Keratinocyte (primary cell): ENCODE results near the gene STX18. TPM values are rescaled to one million over a fixed set of nuclear protein-coding genes. Genes with fewer than 3 reads are reported as not detected.
A peak's percentile ranks its signal among the peaks of the same experiment; 100 is the strongest.

ENCODE experiments used
- DNase-seq: peaks from one replicate; pipeline ENCODE4 v3.0.0-alpha.2; 2011; ENCODE audit warnings: low read depth, missing footprints, low spot score
- FAIRE-seq: peaks from 2 replicates; lab custom pipeline; 2011; peaks lifted over from hg19 to GRCh38; lab: Jason Lieb, UNC
- H2AFZ ChIP-seq: 2 replicates; pipeline ENCODE4 v1.6.0; 2012; ENCODE audit warnings: low read length, control low read depth, inconsistent platforms; ENCODE audit not compliant: control insufficient read depth
- H3K27ac ChIP-seq: 2 replicates; pipeline ENCODE4 v1.5.1; 2011; ENCODE audit warnings: low read length; ENCODE audit not compliant: control insufficient read depth, insufficient read depth
- H3K27me3 ChIP-seq: 3 replicates; pipeline ENCODE4 v1.6.0; 2011; ENCODE audit warnings: low read length; ENCODE audit not compliant: control insufficient read depth, insufficient read depth; ENCODE audit errors: extremely low read depth
- H3K36me3 ChIP-seq, 2 experiments: 2 replicates in 1 of 2; 3 replicates in 1 of 2; pipeline ENCODE4 v1.5.1; 2011; ENCODE audit warnings: low read length in 2 of 2, mild to moderate bottlenecking in 1 of 2; ENCODE audit not compliant: control insufficient read depth in 2 of 2, insufficient read depth in 2 of 2; ENCODE audit errors: extremely low read depth in 1 of 2
- H3K4me1 ChIP-seq: 3 replicates; pipeline ENCODE4 v1.5.1; 2011; ENCODE audit warnings: low read length; ENCODE audit not compliant: control insufficient read depth, insufficient read depth; ENCODE audit errors: extremely low read depth
- H3K4me2 ChIP-seq: 3 replicates; pipeline ENCODE4 v1.6.0; 2011; ENCODE audit warnings: low read depth, low read length; ENCODE audit not compliant: control insufficient read depth, insufficient read depth; ENCODE audit errors: extremely low read depth
- H3K4me3 ChIP-seq, 3 experiments: fragments of 200-600 bp in 1 of 3; sonication (generic) in 1 of 3; 2 replicates in 2 of 3; 3 replicates in 1 of 3; pipeline ENCODE4 v1.5.1; 2011 to 2016; ENCODE audit warnings: low read length in 3 of 3, mild to moderate bottlenecking in 3 of 3, control low read depth in 2 of 3, inconsistent platforms in 1 of 3, low read depth in 1 of 3, mixed read lengths in 1 of 3, mixed run types in 1 of 3, moderate library complexity in 1 of 3; ENCODE audit not compliant: control insufficient read depth in 2 of 3, insufficient read depth in 2 of 3; ENCODE audit errors: extremely low read depth in 1 of 3
- H3K79me2 ChIP-seq: 2 replicates; pipeline ENCODE4 v1.6.0; 2012; ENCODE audit warnings: low read length; ENCODE audit not compliant: control insufficient read depth, insufficient read depth
- H3K9ac ChIP-seq: 3 replicates; pipeline ENCODE4 v1.6.0; 2011; ENCODE audit warnings: low read length; ENCODE audit not compliant: control insufficient read depth, insufficient read depth; ENCODE audit errors: extremely low read depth
- H3K9me1 ChIP-seq: 3 replicates; pipeline ENCODE4 v1.6.0; 2011; ENCODE audit warnings: low read length; ENCODE audit not compliant: control insufficient read depth, insufficient read depth; ENCODE audit errors: extremely low read depth
- H3K9me3 ChIP-seq: 2 replicates; pipeline ENCODE4 v1.5.1; 2012; ENCODE audit warnings: low read depth, low read length; ENCODE audit not compliant: control insufficient read depth
- H4K20me1 ChIP-seq: 3 replicates; pipeline ENCODE4 v1.6.0; 2011; ENCODE audit warnings: low read length; ENCODE audit not compliant: control insufficient read depth, insufficient read depth; ENCODE audit errors: extremely low read depth
- CTCF ChIP-seq, 3 experiments: IDR thresholded peaks in 1 of 3; conservative IDR thresholded peaks in 1 of 3; optimal IDR thresholded peaks in 1 of 3; 2 replicates in 2 of 3; 3 replicates in 1 of 3; pipeline versions ENCODE3 to v1.5.1; 2011; ENCODE audit warnings: low read length in 3 of 3, mild to moderate bottlenecking in 3 of 3, moderate library complexity in 2 of 3, control low read depth in 1 of 3, inconsistent platforms in 1 of 3; ENCODE audit not compliant: insufficient read depth in 2 of 3; ENCODE audit errors: extremely low read depth in 1 of 3
- EZH2 ChIP-seq: IDR thresholded peaks from one replicate; pipeline ENCODE4 v1.6.1; 2012; ENCODE audit warnings: inconsistent platforms, mild to moderate bottlenecking, low read length, moderate library complexity
- dilution Hi-C: fragments of 300-500 bp; cut with MboI; formaldehyde crosslinking; loops from one replicate; pipeline ENCODE4 v1.7.0; 2020; ENCODE audit warnings: low sequenced_read_pairs; ENCODE audit not compliant: extremely low pct_ligation_motif_present
- polyA minus RNA-seq, 3 experiments: library from RNA; depleted of rRNA, polyadenylated mRNA; stranded (reverse); fragments of >200 nt; gene quantifications; 1 replicate in 1 of 3; 2 replicates in 1 of 3; 3 replicates in 1 of 3; pipeline ENCODE4 v1.2.3, GENCODE V29; 2011
- polyA plus RNA-seq, 5 experiments: library from polyadenylated mRNA; depleted of rRNA in 3 of 5; stranded (reverse) in 3 of 5; stranded (forward) in 1 of 5; unstranded in 1 of 5; fragments of >200 nt; gene quantifications; 1 replicate in 1 of 5; 2 replicates in 3 of 5; 3 replicates in 1 of 5; pipeline versions ENCODE4 v1.2.1 to v1.2.3, GENCODE V29; 2011 to 2012; ENCODE audit warnings: missing spikeins in 2 of 5, low read depth in 1 of 5, low replicate concordance in 1 of 5

STX18 gene
- 16.6 to 21.6 TPM (median 18.1 TPM) in 3 replicates for polyA plus RNA-seq
- polyA plus RNA-seq (2011; ENCODE audit: low read depth): 47.9 TPM
- polyA plus RNA-seq (2011; cell fraction: cytosol; rRNA removed): 13.9 and 28.3 TPM in 2 replicates
- 20.8 and 27.1 TPM in 2 replicates for polyA plus RNA-seq (2011; cell fraction: nucleus; rRNA removed)
- polyA plus RNA-seq (2012; ENCODE audit: low replicate concordance): 16.4 and 21.2 TPM in 2 replicates
- 10.5 to 17.1 TPM (median 16.3 TPM) in 3 replicates for polyA minus RNA-seq
- 5.0 TPM for polyA minus RNA-seq (2011; cell fraction: cytosol; rRNA and poly(A)+ RNA removed)
- 9.4 and 18.2 TPM in 2 replicates for polyA minus RNA-seq (2011; cell fraction: nucleus; rRNA and poly(A)+ RNA removed)

DNA sequence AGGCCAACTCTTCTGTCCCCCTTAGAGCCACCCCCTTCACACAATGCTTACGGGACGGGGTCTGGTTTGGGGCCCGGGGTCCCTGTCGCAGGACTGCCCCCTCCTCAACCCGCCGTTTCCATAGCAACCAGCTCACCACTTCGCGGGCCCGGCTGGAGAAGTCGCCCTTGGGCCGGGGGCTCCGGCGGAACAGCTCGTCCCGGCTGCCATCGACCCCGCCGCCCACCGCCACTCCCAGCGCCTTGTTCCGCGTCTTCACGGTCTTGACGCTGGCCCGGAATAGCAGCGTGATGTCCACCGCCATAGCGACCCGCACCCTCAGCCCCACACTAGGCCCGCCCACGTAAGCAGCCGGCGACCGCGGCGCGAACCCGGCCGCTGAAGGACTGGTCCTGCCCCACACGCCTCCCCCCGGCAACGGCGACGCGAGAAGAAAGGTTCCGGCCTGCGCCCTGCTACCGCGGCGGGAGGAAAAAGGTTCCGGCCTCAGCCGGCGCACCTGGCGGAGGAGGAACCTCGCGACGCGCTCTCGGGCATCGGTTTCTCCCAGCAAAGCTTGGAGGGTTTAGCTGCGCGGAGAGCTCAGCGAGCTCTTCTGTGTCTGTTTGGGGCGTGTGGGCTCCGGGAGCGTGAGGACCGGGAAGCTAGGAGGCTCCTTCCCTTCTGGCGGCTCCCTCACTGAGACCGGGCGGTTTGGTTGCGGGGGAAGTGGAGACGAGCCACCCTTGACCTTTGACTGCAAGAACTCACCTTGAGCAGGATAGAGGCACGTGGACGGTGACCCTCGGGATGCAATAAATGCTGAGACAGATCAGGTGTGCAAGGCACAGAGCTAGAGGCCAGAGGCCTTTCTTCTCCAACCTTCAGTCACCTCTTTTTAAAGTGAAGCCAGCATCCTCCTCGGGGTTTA, at the start of gene STX18:
Gene STX18, minus strand, starts transcription at position 388 of the 910 bp plus-strand sequence. Its CDS starts 84 bp downstream, at position 304.
- TF ChIP-seq CTCF (optimal IDR thresholded peaks at IDR 0.05 in 1 of 3, IDR thresholded peaks at IDR 0.05 in 1 of 3, conservative IDR thresholded peaks at IDR 0.05 in 1 of 3; ENCODE audit: extremely low read depth in 1 of 3, insufficient read depth in 2 of 3, low read length in 3 of 3) (no peak), EZH2 (no peak)
- no peak for FAIRE-seq
- no peaks in the 10 kb centered on the region for H3K9me3 ChIP-seq
- DNase-seq: no peak
- H3K27me3 ChIP-seq: no peaks in the 10 kb centered on the region
- H3K36me3 ChIP-seq: no peaks in the 10 kb centered on the region
- no peaks in the 10 kb centered on the region for H3K9me1 ChIP-seq
- peak within 1 kb of the TSS; percentile 92 for H3K27ac ChIP-seq
- no peaks in the 10 kb centered on the region for H4K20me1 ChIP-seq
- H3K4me2 ChIP-seq: peak within 1 kb of the TSS; percentile 98
- H3K9ac ChIP-seq: peak within 1 kb of the TSS; percentile 95
- peak within 1 kb of the TSS; percentile 95 for H2AFZ ChIP-seq
- peak within 1 kb of the TSS; percentile 83 to 95 (median 87) for H3K4me3 ChIP-seq
- peaks cover 17% of the 10 kb centered on the region for H3K4me1 ChIP-seq
- peaks cover 44% of the 10 kb centered on the region for H3K79me2 ChIP-seq
- dilution Hi-C loops: no loop called here

GRCh38 chr4:4591071-4591470, 49.2 kb upstream of the STX18 start:
- DNase-seq (no peak), FAIRE-seq (no peak)
- dilution Hi-C loops: no loop called here
- H3K4me1 ChIP-seq: no peaks in the 10 kb centered on the region
- peaks cover 5% of the 10 kb centered on the region for H3K9me3 ChIP-seq
- H3K4me2 ChIP-seq: no peak overlapping the region
- H4K20me1 ChIP-seq: no peaks in the 10 kb centered on the region
- H3K9me1 ChIP-seq: no peaks in the 10 kb centered on the region
- H3K4me3 ChIP-seq: no peak overlapping the region
- H3K36me3 ChIP-seq: no peaks in the 10 kb centered on the region
- H3K27me3 ChIP-seq: no peaks in the 10 kb centered on the region
- no peak overlapping the region for H3K9ac ChIP-seq
- no peak for TF ChIP-seq CTCF (optimal IDR thresholded peaks at IDR 0.05 in 1 of 3, IDR thresholded peaks at IDR 0.05 in 1 of 3, conservative IDR thresholded peaks at IDR 0.05 in 1 of 3; ENCODE audit: extremely low read depth in 1 of 3, insufficient read depth in 2 of 3, low read length in 3 of 3)
- TF ChIP-seq EZH2: no peak
- H2AFZ ChIP-seq: no peak overlapping the region
- H3K27ac ChIP-seq: no peak overlapping the region
- no peaks in the 10 kb centered on the region for H3K79me2 ChIP-seq
